PFSK-1 (cell line): ENCODE results near the gene VDAC1.

ENCODE experiments used
- FOXP2 ChIP-seq: optimal IDR thresholded peaks from 2 replicates; pipeline ENCODE3; 2011; ENCODE audit warnings: borderline replicate concordance, control low read depth, inconsistent platforms; ENCODE audit not compliant: insufficient read depth; ENCODE audit errors: extremely low read length, extremely low read depth
- POLR2AphosphoS5 ChIP-seq: IDR thresholded peaks from 2 replicates; pipeline ENCODE4 v1.6.1; 2012; ENCODE audit warnings: low read depth, mild to moderate bottlenecking, control low read depth, low read length, moderate library complexity
- REST ChIP-seq, 2 experiments: IDR thresholded peaks; 2 replicates each; pipeline versions ENCODE4 v1.6.1 to v1.8.0; 2011 to 2012; ENCODE audit warnings: low read depth in 2 of 2, low read length in 2 of 2, control low read depth in 1 of 2, inconsistent platforms in 1 of 2, mild to moderate bottlenecking in 1 of 2, moderate library complexity in 1 of 2; ENCODE audit not compliant: insufficient read depth in 1 of 2
- SIN3A ChIP-seq: IDR thresholded peaks from 2 replicates; pipeline ENCODE4 v1.6.1; 2012; ENCODE audit warnings: mild to moderate bottlenecking, low read length, moderate library complexity, borderline replicate concordance; ENCODE audit not compliant: insufficient read depth
- TAF1 ChIP-seq: IDR thresholded peaks from 2 replicates; pipeline ENCODE4 v1.6.1; 2012; ENCODE audit warnings: low read length, control low read depth, borderline replicate concordance; ENCODE audit not compliant: insufficient read depth

VDAC1 gene

DNA sequence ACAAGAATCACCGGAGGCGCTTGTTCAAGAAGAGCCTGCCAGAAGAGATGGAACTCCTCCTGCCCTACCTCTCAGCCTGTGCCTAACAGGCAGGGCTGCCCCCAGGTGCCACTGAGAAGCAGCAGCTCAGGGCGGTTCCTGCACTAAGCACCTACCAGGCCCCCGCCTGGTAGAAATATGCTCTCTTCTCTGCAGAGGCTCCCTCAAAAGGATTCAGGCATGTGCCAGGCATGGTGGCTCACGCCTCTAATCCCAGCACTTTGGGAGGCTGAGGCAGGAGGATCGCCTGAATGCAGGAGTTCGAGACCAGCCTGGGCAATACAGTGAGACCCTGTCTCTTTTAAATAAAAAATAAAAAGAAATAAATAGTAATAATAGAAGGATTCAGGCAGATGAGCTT, 6.0 kb downstream of the VDAC1 start:
- TF ChIP-seq TAF1 (no peak), POLR2AphosphoS5 (no peak), REST (IDR thresholded peaks at IDR 0.05; ENCODE audit: insufficient read depth in 1 of 2, low read depth in 2 of 2, low read length in 2 of 2) (no peak), SIN3A (no peak), FOXP2 (no peak)

- TF ChIP-seq REST (IDR thresholded peaks at IDR 0.05; ENCODE audit: insufficient read depth in 1 of 2, low read depth in 2 of 2, low read length in 2 of 2), result no peak
- TF ChIP-seq SIN3A, result no peak
- no peak for TF ChIP-seq FOXP2
- no peak for TF ChIP-seq TAF1
- TF ChIP-seq POLR2AphosphoS5, result no peak
Measured at GRCh38 chr5:133998042-133998441, 6.7 kb downstream of the VDAC1 start.

GRCh38 chr5:133996683-133997252, 8.0 kb downstream of the VDAC1 start:
- TF ChIP-seq POLR2AphosphoS5, result no peak
- no peak for TF ChIP-seq TAF1
- TF ChIP-seq REST (IDR thresholded peaks at IDR 0.05; ENCODE audit: insufficient read depth in 1 of 2, low read depth in 2 of 2, low read length in 2 of 2), result no peak
- no peak for TF ChIP-seq FOXP2
- no peak for TF ChIP-seq SIN3A

GRCh38 chr5:133995883-133996563, 8.8 kb downstream of the VDAC1 start:
- TF ChIP-seq REST (IDR thresholded peaks at IDR 0.05; ENCODE audit: insufficient read depth in 1 of 2, low read depth in 2 of 2, low read length in 2 of 2), result no peak
- no peak for TF ChIP-seq TAF1
- TF ChIP-seq FOXP2, result no peak
- TF ChIP-seq SIN3A, result no peak
- TF ChIP-seq POLR2AphosphoS5, result no peak
